GM12878 (cell line): ENCODE data around the gene RAD9A. TPM values are rescaled to one million over a fixed set of nuclear protein-coding genes. Genes with fewer than 3 reads are reported as not detected.

ENCODE experiments used
- ATAC-seq: fragments of 200-7000 bp; cut with Tn5 transposase; 3 replicates; pipeline ENCODE4 v1.9.1; 2020; ENCODE audit warnings: mild to moderate bottlenecking, moderate library complexity
- BruUV-seq: library from RNA; stranded (reverse); fragments of 400-500 nt; replicated peaks from 2 replicates; lab custom pipeline; 2021; lab: Mats Ljungman, UMichigan
- CTCF ChIA-PET: fragments of 300-600 bp; sonication (Branson Sonifier 250); formaldehyde crosslinking; extraction: SDS; loops from one replicate; lab custom pipeline; 2021; ENCODE audit warnings: inconsistent platforms; lab: Yijun Ruan, JAX
- POLR2A ChIA-PET: fragments of 350-600 bp; formaldehyde crosslinking; extraction: SDS; loops from one replicate; lab custom pipeline; 2021; ENCODE audit warnings: inconsistent platforms; lab: Charles Lee
- RAD21 ChIA-PET: fragments of 300-600 bp; sonication (Branson Sonifier 250); formaldehyde crosslinking; loops from one replicate; lab custom pipeline; 2023; ENCODE audit warnings: antibody characterized with exemption; ENCODE audit not compliant: unreplicated experiment; lab: Charles Lee
- SMC1A ChIA-PET: fragments of 300-600 bp; sonication (Branson Sonifier 250); formaldehyde crosslinking; loops from one replicate; lab custom pipeline; 2023; ENCODE audit not compliant: unreplicated experiment, uncharacterized antibody; lab: Charles Lee
- DNase-seq: peaks from one replicate; pipeline ENCODE4 v3.0.0-alpha.2; 2011; ENCODE audit warnings: low read depth, low spot score
- FAIRE-seq: peaks from 3 replicates; lab custom pipeline; 2011; peaks lifted over from hg19 to GRCh38; lab: Jason Lieb, UNC
- H2AFZ ChIP-seq: 2 replicates; pipeline ENCODE4 v1.6.0; 2011; ENCODE audit warnings: low read depth, low read length, control low read depth; ENCODE audit not compliant: control insufficient read depth
- H3K27ac ChIP-seq: 2 replicates; pipeline ENCODE4 v1.5.1; 2011; ENCODE audit warnings: control low read depth; ENCODE audit not compliant: control insufficient read depth, insufficient read depth
- H3K27me3 ChIP-seq, 2 experiments: replicated peaks in 1 of 2; 2 replicates each; pipeline versions ENCODE4 v1.6.0 to v1.6.1; 2011; ENCODE audit warnings: low read length in 1 of 2; ENCODE audit not compliant: control insufficient read depth in 2 of 2, insufficient read depth in 2 of 2
- H3K36me3 ChIP-seq, 2 experiments: 2 replicates each; pipeline ENCODE4 v1.5.1; 2011; ENCODE audit warnings: low read length in 1 of 2; ENCODE audit not compliant: control insufficient read depth in 2 of 2, insufficient read depth in 2 of 2
- H3K4me1 ChIP-seq: 2 replicates; pipeline ENCODE4 v1.6.1; 2011; ENCODE audit warnings: mild to moderate bottlenecking, low read length, moderate library complexity, mixed read lengths; ENCODE audit not compliant: control insufficient read depth, insufficient read depth
- H3K4me2 ChIP-seq: 2 replicates; pipeline ENCODE4 v1.6.0; 2011; ENCODE audit warnings: control low read depth; ENCODE audit not compliant: control insufficient read depth, insufficient read depth
- H3K4me3 ChIP-seq: fragments of 200-600 bp; sonication (generic); 2 replicates; pipeline ENCODE4 v1.5.1; 2016
- H3K79me2 ChIP-seq: 2 replicates; pipeline ENCODE4 v1.6.0; 2011; ENCODE audit warnings: low read length; ENCODE audit not compliant: control insufficient read depth, insufficient read depth
- H3K9ac ChIP-seq: 2 replicates; pipeline ENCODE4 v1.8.0; 2011; ENCODE audit warnings: low read length, control low read depth, mixed read lengths; ENCODE audit not compliant: control insufficient read depth, insufficient read depth
- H3K9me3 ChIP-seq: replicated peaks from 3 replicates; pipeline ENCODE4 v1.5.1; 2011; ENCODE audit warnings: mild to moderate bottlenecking, low read length; ENCODE audit not compliant: control insufficient read depth, insufficient read depth
- H4K20me1 ChIP-seq: 2 replicates; pipeline ENCODE4 v1.6.0; 2011; ENCODE audit not compliant: control insufficient read depth, insufficient read depth
- DPF2 ChIP-seq: fragments of 450-650 bp; IDR thresholded peaks from 2 replicates; pipeline ENCODE4 v1.6.1; 2017; ENCODE audit warnings: mild to moderate bottlenecking
- HDAC2 ChIP-seq: fragments of 200-600 bp; sonication (generic); IDR thresholded peaks from 2 replicates; pipeline ENCODE4 v1.6.1; 2017
- POLR2AphosphoS2 ChIP-seq: IDR thresholded peaks from 2 replicates; pipeline ENCODE4 v1.6.1; 2011; ENCODE audit warnings: low read depth, mild to moderate bottlenecking, low read length, improper control_type of control experiment, moderate library complexity
- RELB ChIP-seq: fragments of 450-650 bp; IDR thresholded peaks from 2 replicates; pipeline ENCODE4 v1.6.1; 2017; ENCODE audit warnings: low read depth, mild to moderate bottlenecking, moderate library complexity
- RUNX3 ChIP-seq: IDR thresholded peaks from 2 replicates; pipeline ENCODE4 v1.6.1; 2012; ENCODE audit warnings: low read length, inconsistent platforms
- SMARCA5 ChIP-seq: fragments of 450-650 bp; IDR thresholded peaks from 2 replicates; pipeline ENCODE4 v1.6.1; 2017; ENCODE audit warnings: mild to moderate bottlenecking
- SPI1 ChIP-seq: IDR thresholded peaks from 2 replicates; pipeline ENCODE4 v1.6.1; 2011; ENCODE audit warnings: low read depth, mild to moderate bottlenecking, low read length, moderate library complexity, borderline replicate concordance; ENCODE audit not compliant: insufficient read depth
- WGBS: methylation state at CpG from one replicate; pipeline ENCODE4 v1.1.6; 2016; ENCODE audit warnings: low lambda C conversion rate; ENCODE audit not compliant: insufficient replicate concordance, insufficient coverage; ENCODE audit errors: missing lambda C conversion rate; 5-methylcytosine and 5-hydroxymethylcytosine counted together
- in situ Hi-C: fragments of 300-500 bp; cut with MboI; formaldehyde crosslinking; loops from 9 replicates; pipeline ENCODE4 v1.14.3; 2018; ENCODE audit warnings: mixed read lengths
- intact Hi-C: fragments of 100-400 bp; cut with micrococcal nuclease; formaldehyde crosslinking; loops from one replicate; pipeline ENCODE4 v1.14.2; 2022; ENCODE audit not compliant: unreplicated experiment
- polyA plus RNA-seq, 11 experiments: library from polyadenylated mRNA; depleted of rRNA in 4 of 11; unstranded in 6 of 11; stranded (reverse) in 5 of 11; fragments of >200 nt; fragmentation: Nextera tagmentation in 4 of 11; fragmentation: Illumina TruSeq in 1 of 11; extraction: Ambion mirVana in 4 of 11; extraction: Trizol in 1 of 11; gene quantifications; 1 replicate in 1 of 11; 2 replicates in 10 of 11; pipeline versions ENCODE4 v1.2.1 to v1.2.3, GENCODE V29; 2011 to 2016; ENCODE audit warnings: inconsistent platforms in 2 of 11, missing spikeins in 2 of 11, low read depth in 1 of 11
- total RNA-seq, 4 experiments: library from RNA; depleted of rRNA in 3 of 4; stranded (reverse); fragments of >200 nt in 3 of 4; fragmentation: Illumina TruSeq in 1 of 4; extraction: Trizol in 1 of 4; gene quantifications; 2 replicates each; pipeline versions ENCODE4 v1.2.1 to v1.2.3, GENCODE V29; 2013 to 2021

The RAD9A gene
- total and polyA plus RNA-seq, 10 of the 15 experiments (the other 5 are each of a cell fraction or from before 2014, with no cell fraction given), result 1.1 to 36.2 (median 19.8) TPM

GRCh38 chr11:67410984-67411784 is 19.4 kb downstream of the RAD9A start:
- RAD21 ChIA-PET, result interaction anchor here (1.6 to 3.0 kb wide), 2 partner anchors 10 to 58 kb away, joined by 5 to 12 read pairs; partner anchors contain the start of genes POLD4 and PPP1CA
- Histone ChIP-seq H3K4me2 (no peak overlapping the region), H3K36me3 (no peaks in the 10 kb centered on the region), H3K27ac (no peak overlapping the region), H3K9me3 (no peaks in the 10 kb centered on the region), H3K79me2 (peaks cover 3% of the 10 kb centered on the region), H2AFZ (no peak overlapping the region), H3K4me1 (peaks cover 45% of the 10 kb centered on the region), H3K4me3 (no peak overlapping the region), H3K9ac (no peak overlapping the region), H3K27me3 (peaks cover 0 to 4% of the 10 kb centered on the region in 2 experiments; a peak in 3 of 4 replicates), H4K20me1 (no peaks in the 10 kb centered on the region)
- BruUV-seq, result no TSS peak
- intact Hi-C loops, result no loop called here
- FAIRE-seq (no peak), ATAC-seq (no peak), DNase-seq (no peak)
- CTCF ChIA-PET, result interaction anchor here (2.4 kb wide), 1 partner anchor 9 kb away, joined by 12 read pairs; the partner anchor contains the start of gene PPP1CA
- WGBS, result 90% methylated on average over 17 of the region's 17 CpGs
- in situ Hi-C loops, result no loop called here
- TF ChIP-seq POLR2AphosphoS2 (0 out of 2 replicates have a peak, but pooled peaks have one; percentile 53), RUNX3 (no peak)
- SMC1A ChIA-PET, result interaction anchor here (0.8 kb wide), 1 partner anchor 10 kb away, joined by 3 read pairs; no protein-coding TSS in a partner anchor
- POLR2A ChIA-PET, result interaction anchor here (2.6 to 2.8 kb wide), 2 partner anchors 7 to 10 kb away, joined by 13 to 16 read pairs; partner anchors contain the start of genes PPP1CA and TBC1D10C

- peak; percentile 22 for ATAC-seq
- in situ Hi-C loops, result no loop called here
Observed at GRCh38 chr11:67411785-67412152, 20.0 kb downstream of the RAD9A start.

More at GRCh38 chr11:67411785-67412152, 20.0 kb downstream of the RAD9A start:
- Histone ChIP-seq H4K20me1 (no peaks in the 10 kb centered on the region), H2AFZ (no peak overlapping the region), H3K4me1 (peaks cover 41% of the 10 kb centered on the region), H3K9me3 (no peaks in the 10 kb centered on the region), H3K9ac (no peak overlapping the region), H3K27me3 (peaks cover 0 to 5% of the 10 kb centered on the region in 2 experiments; a peak in 3 of 4 replicates), H3K36me3 (no peaks in the 10 kb centered on the region), H3K4me3 (no peak overlapping the region), H3K4me2 (no peak overlapping the region), H3K27ac (no peak overlapping the region), H3K79me2 (peaks cover 3% of the 10 kb centered on the region)
- ChIA-PET CTCF (interaction anchor here (1.3 to 2.4 kb wide), 2 partner anchors 10 to 25 kb away, joined by 4 to 12 read pairs; partner anchors contain the start of genes PPP1CA and PTPRCAP), SMC1A (interaction anchor here (0.8 to 1.0 kb wide), 2 partner anchors 9 to 11 kb away, joined by 3 read pairs; no protein-coding TSS in a partner anchor), POLR2A (interaction anchor here (1.1 to 2.8 kb wide), 4 partner anchors 8 to 54 kb away, joined by 3 to 16 read pairs (median 8); partner anchors contain the start of genes PPP1CA and TBC1D10C), RAD21 (interaction anchor here (1.6 to 3.0 kb wide), 2 partner anchors 10 to 59 kb away, joined by 5 to 12 read pairs; partner anchors contain the start of genes POLD4 and PPP1CA)
- DNase-seq (no peak), FAIRE-seq (peak; percentile 38)
- intact Hi-C loops, result no loop called here
- TF ChIP-seq DPF2, result 0 out of 2 replicates have a peak, but pooled peaks have one; percentile 25
- peak; percentile 55; the same call in 1 of the 2 replicates for TF ChIP-seq SPI1
- TF ChIP-seq RELB, result 0 out of 2 replicates have a peak, but pooled peaks have one; percentile 19
- no peak for TF ChIP-seq HDAC2
- TF ChIP-seq SMARCA5, result 0 out of 2 replicates have a peak, but pooled peaks have one; percentile 52
- WGBS, result 54% methylated on average over 7 of the region's 7 CpGs
- no TSS peak for BruUV-seq
